Measurements from ENCODE around the gene IFNA2. TPM values are rescaled to one million over a fixed set of nuclear protein-coding genes. Genes with fewer than 3 reads are reported as not detected.
"Not testable (repeated sequence)": the region's sequence is repeated elsewhere in the genome, so short reads cannot be mapped to it uniquely, and the experiment has no call there.

The IFNA2 gene
- not detected in 2 replicates for total RNA-seq

GRCh38 chr9:21385131-21385670 lies at the start of gene IFNA2:
TSS of gene IFNA2 (minus strand) at chr9:21385398. CDS start at chr9:21385329, 69 bp downstream.
- Mint-ChIP-seq H3K27me3 (ENCODE audit: low read depth) (peaks cover 52% of the 10 kb centered on the region), H3K27ac (no peak within 1 kb of the TSS), H3K4me1 (ENCODE audit: low read depth) (peaks cover 15% of the 10 kb centered on the region), H3K36me3 (ENCODE audit: low read depth) (no peaks in the 10 kb centered on the region), H3K9me3 (no peaks in the 10 kb centered on the region), H3K4me3 (ENCODE audit: low read depth) (no peak within 1 kb of the TSS)
- DNase-seq (ENCODE audit: low spot score): no peak
- intact Hi-C loops (cut with micrococcal nuclease): no loop called here

- not testable (repeated sequence) for H3K36me3 Mint-ChIP-seq (ENCODE audit: low read depth); H3K27ac Mint-ChIP-seq; DNase-seq (ENCODE audit: low spot score); H3K9me3 Mint-ChIP-seq; H3K4me1 Mint-ChIP-seq (ENCODE audit: low read depth); H3K4me3 Mint-ChIP-seq (ENCODE audit: low read depth)
- intact Hi-C loops (cut with micrococcal nuclease): loop anchor here (5.0 to 10.0 kb wide), 2 partner anchors 33 to 110 kb away; no protein-coding TSS in a partner anchor
- H3K27me3 Mint-ChIP-seq (ENCODE audit: low read depth): peaks cover 46% of the 10 kb centered on the region
Measured at GRCh38 chr9:21435015-21435383, 49.8 kb upstream of the IFNA2 start.

DNA sequence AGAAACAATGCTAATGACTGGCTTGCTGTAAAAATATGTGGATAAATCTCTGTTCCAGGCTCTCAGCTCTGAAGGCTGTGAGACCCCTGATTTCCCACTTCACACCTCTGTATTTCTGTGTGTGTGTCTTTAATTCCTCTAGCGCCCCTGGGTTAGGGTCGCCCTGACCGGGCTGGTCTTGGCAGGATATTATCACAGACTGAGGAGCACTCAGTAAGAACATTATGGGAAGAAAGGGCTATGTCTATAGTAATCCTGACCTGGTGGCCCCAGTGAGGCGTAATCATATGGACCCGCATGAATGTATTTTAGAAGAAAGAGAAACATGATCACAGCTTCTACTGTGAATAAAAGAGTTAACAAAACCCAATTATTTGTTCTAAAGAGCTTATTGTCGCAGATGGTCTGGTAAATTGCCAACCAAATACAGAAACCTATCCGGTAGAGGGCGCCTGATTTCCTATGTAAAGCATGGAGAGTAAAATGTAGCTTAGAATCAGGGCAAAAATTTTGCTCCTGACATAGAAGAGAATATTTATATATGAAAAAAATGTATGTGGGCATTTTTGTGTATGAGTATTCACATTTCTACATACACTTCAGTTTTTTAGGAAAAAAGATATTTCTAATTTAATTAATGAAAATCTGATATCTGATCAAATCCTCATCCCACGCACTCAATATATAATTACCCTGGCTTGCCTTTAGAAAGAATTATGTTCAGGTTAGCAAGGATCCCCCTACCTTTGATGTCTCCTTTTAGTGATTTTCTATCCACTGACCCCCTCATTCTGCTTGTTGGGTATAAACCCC lies 49.2 kb upstream of the IFNA2 start:
- H3K27me3 Mint-ChIP-seq (ENCODE audit: low read depth): peaks cover 49% of the 10 kb centered on the region
- H3K9me3 Mint-ChIP-seq: no peaks in the 10 kb centered on the region
- no peaks in the 10 kb centered on the region for H3K36me3 Mint-ChIP-seq (ENCODE audit: low read depth)
- intact Hi-C loops (cut with micrococcal nuclease): loop anchor here (1.0 to 10.0 kb wide), 4 partner anchors 32 to 355 kb away; no protein-coding TSS in a partner anchor
- DNase-seq (ENCODE audit: low spot score): no peak
- H3K4me1 Mint-ChIP-seq (ENCODE audit: low read depth): peaks cover 2% of the 10 kb centered on the region
- H3K4me3 Mint-ChIP-seq (ENCODE audit: low read depth): no peak overlapping the region
- no peak overlapping the region for H3K27ac Mint-ChIP-seq

GRCh38 chr9:21432672-21433425 lies 47.7 kb upstream of the IFNA2 start:
- no peak for DNase-seq (ENCODE audit: low spot score)
- Mint-ChIP-seq H3K27ac (no peak overlapping the region), H3K9me3 (no peaks in the 10 kb centered on the region), H3K36me3 (ENCODE audit: low read depth) (no peaks in the 10 kb centered on the region), H3K27me3 (ENCODE audit: low read depth) (peaks cover 59% of the 10 kb centered on the region), H3K4me3 (ENCODE audit: low read depth) (no peak overlapping the region), H3K4me1 (ENCODE audit: low read depth) (peaks cover 2% of the 10 kb centered on the region)
- intact Hi-C loops (cut with micrococcal nuclease): loop anchor here (5.0 to 10.0 kb wide), 2 partner anchors 51 to 108 kb away; no protein-coding TSS in a partner anchor

- DNase-seq (ENCODE audit: low spot score): no peak
- peaks cover 2% of the 10 kb centered on the region for H3K4me1 Mint-ChIP-seq (ENCODE audit: low read depth)
- H3K36me3 Mint-ChIP-seq (ENCODE audit: low read depth): no peaks in the 10 kb centered on the region
- no peak overlapping the region for H3K27ac Mint-ChIP-seq
- H3K9me3 Mint-ChIP-seq: no peaks in the 10 kb centered on the region
- peaks cover 71% of the 10 kb centered on the region for H3K27me3 Mint-ChIP-seq (ENCODE audit: low read depth)
- intact Hi-C loops (cut with micrococcal nuclease): no loop called here
- no peak overlapping the region for H3K4me3 Mint-ChIP-seq (ENCODE audit: low read depth)
Measured at GRCh38 chr9:21429191-21429590, 44.0 kb upstream of the IFNA2 start.

DNA sequence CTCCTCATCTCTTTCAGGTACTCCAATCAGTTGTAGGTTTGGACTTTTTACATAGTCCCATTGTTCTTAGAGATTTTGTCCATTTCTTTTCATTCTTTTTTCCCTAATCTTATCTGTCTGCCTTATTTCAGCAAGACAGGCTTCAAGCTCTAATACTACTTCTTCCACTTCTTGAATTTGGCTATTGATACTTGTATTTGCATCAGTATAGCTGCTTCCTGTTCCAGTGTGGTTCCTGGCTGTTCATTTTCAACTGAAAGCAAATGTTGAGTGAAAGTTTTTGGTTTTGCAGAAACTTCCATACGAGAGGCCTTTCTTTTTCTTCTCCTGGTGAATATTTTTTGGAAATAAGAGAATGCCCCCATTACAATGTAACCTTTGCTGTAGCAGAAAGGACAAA lies 43.0 kb upstream of the IFNA2 start:
- Mint-ChIP-seq H3K4me1 (ENCODE audit: low read depth) (peaks cover 2% of the 10 kb centered on the region), H3K9me3 (no peaks in the 10 kb centered on the region), H3K27me3 (ENCODE audit: low read depth) (peaks cover 68% of the 10 kb centered on the region), H3K4me3 (ENCODE audit: low read depth) (no peak overlapping the region), H3K27ac (no peak overlapping the region), H3K36me3 (ENCODE audit: low read depth) (no peaks in the 10 kb centered on the region)
- intact Hi-C loops (cut with micrococcal nuclease): no loop called here
- DNase-seq (ENCODE audit: low spot score): no peak

- Mint-ChIP-seq H3K4me1 (ENCODE audit: low read depth) (no peaks in the 10 kb centered on the region), H3K36me3 (ENCODE audit: low read depth) (no peaks in the 10 kb centered on the region), H3K27me3 (ENCODE audit: low read depth) (peaks cover 28% of the 10 kb centered on the region), H3K27ac (no peak overlapping the region), H3K4me3 (ENCODE audit: low read depth) (no peak overlapping the region), H3K9me3 (no peaks in the 10 kb centered on the region)
- intact Hi-C loops (cut with micrococcal nuclease): no loop called here
- DNase-seq (ENCODE audit: low spot score): no peak
Measured at GRCh38 chr9:21415493-21416267, 30.5 kb upstream of the IFNA2 start.

DNA sequence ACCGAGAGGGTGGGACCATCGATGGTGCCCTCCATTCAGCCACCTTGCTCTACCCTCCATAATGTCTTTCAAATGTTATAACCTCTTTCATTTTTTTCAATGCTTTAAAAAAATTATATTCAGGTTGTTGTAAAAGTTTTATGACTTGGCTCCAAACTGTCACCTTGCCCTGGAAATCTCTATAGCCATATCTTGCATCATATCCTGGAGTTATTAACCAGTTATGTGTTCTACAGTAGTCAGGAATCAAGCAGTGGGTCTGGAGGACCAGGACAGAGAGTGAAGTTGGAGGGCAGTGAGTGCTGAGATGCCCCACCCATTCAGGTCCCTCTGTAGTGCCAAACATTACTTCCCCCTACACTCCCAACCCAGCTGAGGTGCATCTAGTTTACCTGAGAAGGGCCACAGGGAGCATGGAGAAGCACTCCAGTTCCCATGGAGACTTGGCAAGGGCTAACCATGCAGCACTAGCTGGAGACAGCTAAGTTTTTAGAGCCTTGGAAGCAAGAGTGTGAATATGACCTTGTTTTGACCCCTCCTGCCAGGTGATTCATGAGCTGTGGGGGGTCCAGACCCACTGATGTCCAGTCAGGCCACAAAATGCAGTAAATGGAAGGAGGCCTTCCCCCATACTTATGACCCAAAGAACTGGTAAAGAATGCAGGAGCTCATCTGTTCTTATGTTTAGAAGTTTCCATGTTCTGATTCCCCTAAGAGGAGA lies 29.2 kb upstream of the IFNA2 start:
- no peaks in the 10 kb centered on the region for H3K9me3 Mint-ChIP-seq
- H3K4me1 Mint-ChIP-seq (ENCODE audit: low read depth): no peaks in the 10 kb centered on the region
- peaks cover 32% of the 10 kb centered on the region for H3K27me3 Mint-ChIP-seq (ENCODE audit: low read depth)
- H3K27ac Mint-ChIP-seq: no peak overlapping the region
- H3K36me3 Mint-ChIP-seq (ENCODE audit: low read depth): no peaks in the 10 kb centered on the region
- DNase-seq (ENCODE audit: low spot score): no peak
- intact Hi-C loops (cut with micrococcal nuclease): no loop called here
- H3K4me3 Mint-ChIP-seq (ENCODE audit: low read depth): no peak overlapping the region

DNA sequence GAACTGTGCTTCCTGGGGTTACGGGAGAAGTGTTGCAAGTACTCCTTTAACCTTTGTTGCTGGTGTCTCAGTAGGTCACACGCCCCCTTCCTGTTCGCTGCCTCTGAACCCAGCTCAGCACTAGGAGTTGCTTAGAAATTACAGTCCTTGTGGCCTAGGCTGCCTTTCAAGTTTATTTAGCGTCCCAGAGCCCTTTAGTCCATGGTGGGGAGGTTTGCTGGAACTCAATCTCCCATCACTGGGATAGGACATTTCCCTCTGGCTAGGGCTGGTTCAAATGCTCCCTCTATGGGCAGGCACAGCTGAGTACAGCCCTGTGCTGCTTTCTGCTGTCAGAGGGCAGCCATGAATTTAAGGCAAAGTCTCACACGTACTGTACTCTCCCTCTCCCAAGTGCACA lies 28.4 kb upstream of the IFNA2 start:
- Mint-ChIP-seq H3K4me1 (ENCODE audit: low read depth) (no peaks in the 10 kb centered on the region), H3K27ac (no peak overlapping the region), H3K9me3 (no peaks in the 10 kb centered on the region), H3K27me3 (ENCODE audit: low read depth) (peaks cover 38% of the 10 kb centered on the region), H3K4me3 (ENCODE audit: low read depth) (no peak overlapping the region), H3K36me3 (ENCODE audit: low read depth) (no peaks in the 10 kb centered on the region)
- no peak for DNase-seq (ENCODE audit: low spot score)
- intact Hi-C loops (cut with micrococcal nuclease): no loop called here

DNA sequence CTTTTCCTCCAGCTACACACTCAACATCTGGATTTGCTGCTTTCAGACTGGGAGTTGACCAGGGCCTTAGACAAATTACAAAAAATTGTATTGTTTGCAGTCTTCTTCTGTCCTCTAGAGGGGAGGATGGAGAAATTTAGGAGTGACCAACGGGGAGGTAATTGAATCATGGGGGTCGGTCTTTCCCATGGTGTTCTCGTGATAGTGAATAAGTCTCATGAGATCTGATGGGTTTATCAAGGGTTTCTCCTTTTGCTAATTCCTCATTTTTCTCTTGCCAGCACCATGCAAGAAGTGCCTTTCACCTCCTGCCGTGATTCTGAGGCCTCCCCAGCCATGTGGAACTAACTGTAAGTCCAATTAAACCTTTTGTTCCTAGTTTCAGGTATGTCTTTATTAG lies 28.0 kb upstream of the IFNA2 start:
- DNase-seq (ENCODE audit: low spot score): no peak
- intact Hi-C loops (cut with micrococcal nuclease): no loop called here

GRCh38 chr9:21412107-21412506 lies 26.9 kb upstream of the IFNA2 start:
- Mint-ChIP-seq H3K4me1 (ENCODE audit: low read depth) (no peaks in the 10 kb centered on the region), H3K36me3 (ENCODE audit: low read depth) (no peaks in the 10 kb centered on the region), H3K27ac (no peak overlapping the region), H3K4me3 (ENCODE audit: low read depth) (no peak overlapping the region), H3K27me3 (ENCODE audit: low read depth) (peaks cover 43% of the 10 kb centered on the region), H3K9me3 (no peaks in the 10 kb centered on the region)
- intact Hi-C loops (cut with micrococcal nuclease): no loop called here
- DNase-seq (ENCODE audit: low spot score): no peak

More for the DNA sequence above, 28.0 kb upstream of the IFNA2 start:
- no peaks in the 10 kb centered on the region for H3K36me3 Mint-ChIP-seq (ENCODE audit: low read depth)
- H3K27me3 Mint-ChIP-seq (ENCODE audit: low read depth): peaks cover 38% of the 10 kb centered on the region
- H3K27ac Mint-ChIP-seq: no peak overlapping the region
- H3K4me3 Mint-ChIP-seq (ENCODE audit: low read depth): no peak overlapping the region
- no peaks in the 10 kb centered on the region for H3K4me1 Mint-ChIP-seq (ENCODE audit: low read depth)
- H3K9me3 Mint-ChIP-seq: no peaks in the 10 kb centered on the region

DNA sequence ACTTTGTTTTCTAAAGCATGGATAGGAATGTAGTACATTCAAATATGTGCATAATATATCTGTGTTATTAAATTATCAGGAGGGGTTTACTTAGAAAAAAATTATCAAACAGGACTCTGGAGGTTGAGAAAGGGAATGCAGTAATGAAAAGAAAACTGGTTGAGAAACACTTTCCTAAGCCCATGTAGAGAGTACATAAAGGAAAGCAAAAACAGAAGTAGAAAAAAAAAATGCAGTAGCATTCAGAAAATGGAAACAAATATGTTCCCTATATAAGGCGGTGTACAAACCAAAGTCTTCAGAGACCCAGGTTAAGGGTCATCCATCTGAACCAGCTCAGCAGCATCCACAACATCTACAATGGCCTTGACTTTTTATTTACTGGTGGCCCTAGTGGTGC lies 23.6 kb upstream of the IFNA2 start, which contains the start of gene IFNA8:
IFNA8 (plus strand) TSS at position 301 of the 400 bp plus-strand sequence; CDS start at position 361, 60 bp downstream.
- no peak for DNase-seq (ENCODE audit: low spot score)
- intact Hi-C loops (cut with micrococcal nuclease): no loop called here
- peaks cover 52% of the 10 kb centered on the region for H3K27me3 Mint-ChIP-seq (ENCODE audit: low read depth)
- no peaks in the 10 kb centered on the region for H3K4me1 Mint-ChIP-seq (ENCODE audit: low read depth)
- H3K9me3 Mint-ChIP-seq: no peaks in the 10 kb centered on the region
- no peaks in the 10 kb centered on the region for H3K36me3 Mint-ChIP-seq (ENCODE audit: low read depth)
- H3K27ac Mint-ChIP-seq: no peak within 1 kb of the TSS
- H3K4me3 Mint-ChIP-seq (ENCODE audit: low read depth): no peak within 1 kb of the TSS

All from activated T-helper 2 cell treated with anti-CD3 and anti-CD28 coated beads, Interferon-gamma antibody, Interleukin-2, Interleukin-4, amounts not matched to agents 10 μg/mL and 5 μg/mL and 100 μg/mL, durations not matched to agents 14 hours and 24 hours and 36 hours (primary cell).